NB4 (cell line): ENCODE results near the gene BACE1.

Experiments used
- DNase-seq: peaks from one replicate; pipeline ENCODE4 v3.0.0; 2010; ENCODE audit warnings: low read depth
- H3K4me3 ChIP-seq: one replicate; pipeline ENCODE4 v1.5.1; 2011; ENCODE audit warnings: mild to moderate bottlenecking, low read depth, low read length, moderate library complexity
- MYC ChIP-seq: IDR thresholded peaks from 2 replicates; pipeline ENCODE4 v1.6.1; 2011; ENCODE audit warnings: low read depth, low read length
- POLR2A ChIP-seq: IDR thresholded peaks from 2 replicates; pipeline ENCODE4 v1.6.1; 2011; ENCODE audit warnings: mild to moderate bottlenecking; ENCODE audit not compliant: insufficient read length; ENCODE audit errors: extremely low read depth
- TF ChIP-seq, protein P1 (sequence below): IDR thresholded peaks from 2 replicates; pipeline ENCODE4 v1.6.1; 2011; ENCODE audit warnings: low read depth, low read length
- TF ChIP-seq, protein P2 (sequence below): IDR thresholded peaks from one replicate; pipeline ENCODE4 v1.5.1; 2012; ENCODE audit warnings: low read depth, low read length

Gene BACE1

GRCh38 chr11:117316197-117316961 lies at the start of gene BACE1:
TSS of gene BACE1 (minus strand) at chr11:117316256. CDS start at chr11:117315795, 461 bp downstream.
- TF ChIP-seq, protein P1, sequence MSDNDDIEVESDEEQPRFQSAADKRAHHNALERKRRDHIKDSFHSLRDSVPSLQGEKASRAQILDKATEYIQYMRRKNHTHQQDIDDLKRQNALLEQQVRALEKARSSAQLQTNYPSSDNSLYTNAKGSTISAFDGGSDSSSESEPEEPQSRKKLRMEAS, result no peak
- TF ChIP-seq, protein P2, sequence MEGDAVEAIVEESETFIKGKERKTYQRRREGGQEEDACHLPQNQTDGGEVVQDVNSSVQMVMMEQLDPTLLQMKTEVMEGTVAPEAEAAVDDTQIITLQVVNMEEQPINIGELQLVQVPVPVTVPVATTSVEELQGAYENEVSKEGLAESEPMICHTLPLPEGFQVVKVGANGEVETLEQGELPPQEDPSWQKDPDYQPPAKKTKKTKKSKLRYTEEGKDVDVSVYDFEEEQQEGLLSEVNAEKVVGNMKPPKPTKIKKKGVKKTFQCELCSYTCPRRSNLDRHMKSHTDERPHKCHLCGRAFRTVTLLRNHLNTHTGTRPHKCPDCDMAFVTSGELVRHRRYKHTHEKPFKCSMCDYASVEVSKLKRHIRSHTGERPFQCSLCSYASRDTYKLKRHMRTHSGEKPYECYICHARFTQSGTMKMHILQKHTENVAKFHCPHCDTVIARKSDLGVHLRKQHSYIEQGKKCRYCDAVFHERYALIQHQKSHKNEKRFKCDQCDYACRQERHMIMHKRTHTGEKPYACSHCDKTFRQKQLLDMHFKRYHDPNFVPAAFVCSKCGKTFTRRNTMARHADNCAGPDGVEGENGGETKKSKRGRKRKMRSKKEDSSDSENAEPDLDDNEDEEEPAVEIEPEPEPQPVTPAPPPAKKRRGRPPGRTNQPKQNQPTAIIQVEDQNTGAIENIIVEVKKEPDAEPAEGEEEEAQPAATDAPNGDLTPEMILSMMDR, result no peak
- TF ChIP-seq POLR2A, result no peak
- no peak for TF ChIP-seq MYC
- peak within 1 kb of the TSS; percentile 55 for H3K4me3 ChIP-seq
- DNase-seq, result peak; percentile 80

- no peak for TF ChIP-seq MYC
- TF ChIP-seq, protein P2, result no peak
- DNase-seq, result no peak
Observed at GRCh38 chr11:117361432-117361831, 45.4 kb upstream of the BACE1 start.

DNA sequence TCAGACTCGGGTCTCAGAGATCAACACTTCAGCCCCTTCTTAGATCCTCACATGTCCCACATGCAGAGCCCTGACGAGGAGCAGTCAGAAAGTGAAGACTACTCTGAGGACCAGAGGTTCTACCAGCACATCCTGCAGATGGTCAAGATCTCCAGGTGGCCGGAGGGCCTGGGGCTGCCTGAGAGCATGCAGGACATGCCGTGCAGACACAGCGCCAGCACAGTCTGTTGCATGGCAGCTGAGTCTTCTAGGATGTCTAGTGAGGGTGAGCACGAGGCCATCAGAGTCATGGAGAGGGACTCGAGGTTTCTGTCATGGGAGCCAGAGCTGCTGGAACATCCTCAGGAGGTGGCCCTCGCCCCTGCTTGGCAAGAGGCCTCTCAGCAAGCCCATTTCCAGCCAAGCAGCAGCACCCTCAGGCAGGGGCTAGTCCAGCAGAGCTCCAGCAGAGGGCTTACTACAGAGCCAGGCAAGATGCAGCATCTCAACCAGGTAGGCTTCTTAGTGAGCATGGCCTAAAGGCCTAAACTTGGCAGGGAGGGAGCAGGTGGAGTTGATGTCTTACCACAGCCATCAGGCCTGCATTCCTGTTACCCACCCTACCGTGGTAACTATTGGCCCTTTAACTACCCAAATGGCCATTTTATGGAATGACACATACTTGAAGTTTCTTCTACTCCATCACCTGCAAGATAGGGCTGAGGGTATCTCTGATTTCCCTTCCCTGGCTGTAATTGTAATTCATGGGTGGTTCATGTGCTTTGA lies 40.3 kb upstream of the BACE1 start:
- TF ChIP-seq POLR2A, result no peak
- TF ChIP-seq, protein P1, result no peak
- no peak for TF ChIP-seq MYC
- TF ChIP-seq, protein P2, result no peak
- no peak overlapping the region for H3K4me3 ChIP-seq
- DNase-seq, result no peak

More at GRCh38 chr11:117361432-117361831, 45.4 kb upstream of the BACE1 start:
- H3K4me3 ChIP-seq, result no peak overlapping the region

GRCh38 chr11:117354550-117354949 lies 38.5 kb upstream of the BACE1 start:
- no peak overlapping the region for H3K4me3 ChIP-seq
- TF ChIP-seq MYC, result no peak
- TF ChIP-seq, protein P1, result no peak
- TF ChIP-seq POLR2A, result no peak
- TF ChIP-seq, protein P2, result no peak
- DNase-seq, result no peak

- DNase-seq, result no peak
- H3K4me3 ChIP-seq, result no peak overlapping the region
- TF ChIP-seq POLR2A, result no peak
- TF ChIP-seq, protein P2, result no peak
Observed at GRCh38 chr11:117345039-117345438, 29.0 kb upstream of the BACE1 start.
